MG63 (cell line): ENCODE data around the gene ADGRL3. TPM values are rescaled to one million over a fixed set of nuclear protein-coding genes. Genes with fewer than 3 reads are reported as not detected.
"Not testable (repeated sequence)": the region's sequence is repeated elsewhere in the genome, so short reads cannot be mapped to it uniquely, and the experiment has no call there.

Experiments used
- DNase-seq: peaks from one replicate; pipeline ENCODE4 v3.0.0-alpha.2; 2020
- H3K27me3 ChIP-seq: fragments of 250-450 bp; sonication (Bioruptor Pico); 2 replicates; pipeline ENCODE4 v1.5.1; 2020; ENCODE audit warnings: mild to moderate bottlenecking, moderate library complexity
- H3K36me3 ChIP-seq: fragments of 250-450 bp; sonication (Bioruptor Pico); 2 replicates; pipeline ENCODE4 v1.5.1; 2020; ENCODE audit warnings: mild to moderate bottlenecking, moderate library complexity
- H3K4me3 ChIP-seq: fragments of 250-450 bp; sonication (Bioruptor Pico); 2 replicates; pipeline ENCODE4 v1.5.1; 2020; ENCODE audit warnings: mild to moderate bottlenecking, moderate library complexity
- H3K9me3 ChIP-seq: fragments of 250-450 bp; sonication (Bioruptor Pico); 2 replicates; pipeline ENCODE4 v1.5.1; 2020; ENCODE audit warnings: mild to moderate bottlenecking, moderate library complexity
- total RNA-seq: library from RNA; depleted of rRNA; stranded (reverse); fragments of >200 nt; shearing (Covaris generic); gene quantifications from 2 replicates; pipeline ENCODE4 v1.2.3, GENCODE V29; 2014; ENCODE audit warnings: low replicate concordance

ADGRL3 gene
- total RNA-seq, 1 experiment from 2014 or later: not detected

- Histone ChIP-seq H3K36me3 (no peaks in the 10 kb centered on the region), H3K27me3 (no peaks in the 10 kb centered on the region), H3K9me3 (no peaks in the 10 kb centered on the region), H3K4me3 (no peak overlapping the region)
- DNase-seq: no peak
Observed at GRCh38 chr4:61915501-61915900, 715.4 kb downstream of the ADGRL3 start.

GRCh38 chr4:61918507-61918906 lies 718.4 kb downstream of the ADGRL3 start:
- H3K36me3 ChIP-seq: no peaks in the 10 kb centered on the region
- H3K4me3 ChIP-seq: no peak overlapping the region
- no peaks in the 10 kb centered on the region for H3K9me3 ChIP-seq
- no peaks in the 10 kb centered on the region for H3K27me3 ChIP-seq
- DNase-seq: no peak

- Histone ChIP-seq H3K9me3 (no peaks in the 10 kb centered on the region), H3K36me3 (no peaks in the 10 kb centered on the region), H3K4me3 (no peak overlapping the region), H3K27me3 (no peaks in the 10 kb centered on the region)
- no peak for DNase-seq
Observed at GRCh38 chr4:61918987-61919386, 718.9 kb downstream of the ADGRL3 start.

GRCh38 chr4:61919561-61919960 lies 719.4 kb downstream of the ADGRL3 start:
- Histone ChIP-seq H3K4me3 (no peak overlapping the region), H3K36me3 (no peaks in the 10 kb centered on the region), H3K27me3 (no peaks in the 10 kb centered on the region), H3K9me3 (no peaks in the 10 kb centered on the region)
- no peak for DNase-seq

- Histone ChIP-seq H3K9me3 (no peaks in the 10 kb centered on the region), H3K27me3 (no peaks in the 10 kb centered on the region), H3K4me3 (no peak overlapping the region), H3K36me3 (no peaks in the 10 kb centered on the region)
- no peak for DNase-seq
Observed at GRCh38 chr4:61921920-61922319, 721.8 kb downstream of the ADGRL3 start.

- DNase-seq: no peak
- Histone ChIP-seq H3K4me3 (no peak overlapping the region), H3K36me3 (no peaks in the 10 kb centered on the region), H3K27me3 (no peaks in the 10 kb centered on the region), H3K9me3 (no peaks in the 10 kb centered on the region)
Observed at GRCh38 chr4:61922766-61923165, 722.6 kb downstream of the ADGRL3 start.

- no peaks in the 10 kb centered on the region for H3K36me3 ChIP-seq
- no peaks in the 10 kb centered on the region for H3K27me3 ChIP-seq
- DNase-seq: no peak
- H3K4me3 ChIP-seq: no peak overlapping the region
- no peaks in the 10 kb centered on the region for H3K9me3 ChIP-seq
Observed at GRCh38 chr4:61923179-61923578, 723.1 kb downstream of the ADGRL3 start.

GRCh38 chr4:61924131-61924530 lies 724.0 kb downstream of the ADGRL3 start:
- Histone ChIP-seq H3K36me3 (no peaks in the 10 kb centered on the region), H3K27me3 (no peaks in the 10 kb centered on the region)
- DNase-seq: no peak

GRCh38 chr4:61933527-61933926 lies 733.4 kb downstream of the ADGRL3 start:
- H3K27me3 ChIP-seq: no peaks in the 10 kb centered on the region
- H3K36me3 ChIP-seq: no peaks in the 10 kb centered on the region
- DNase-seq: no peak
- no peak overlapping the region for H3K4me3 ChIP-seq
- no peaks in the 10 kb centered on the region for H3K9me3 ChIP-seq

More at GRCh38 chr4:61924131-61924530, 724.0 kb downstream of the ADGRL3 start:
- Histone ChIP-seq H3K4me3 (no peak overlapping the region), H3K9me3 (no peaks in the 10 kb centered on the region)

- Histone ChIP-seq H3K27me3 (no peaks in the 10 kb centered on the region), H3K4me3 (no peak overlapping the region), H3K9me3 (no peaks in the 10 kb centered on the region), H3K36me3 (no peaks in the 10 kb centered on the region)
- no peak for DNase-seq
Observed at GRCh38 chr4:61934198-61934597, 734.1 kb downstream of the ADGRL3 start.

- H3K27me3 ChIP-seq: no peaks in the 10 kb centered on the region
- no peaks in the 10 kb centered on the region for H3K36me3 ChIP-seq
- no peak for DNase-seq
- H3K9me3 ChIP-seq: no peaks in the 10 kb centered on the region
- H3K4me3 ChIP-seq: no peak overlapping the region
Observed at GRCh38 chr4:61938250-61938846, 738.2 kb downstream of the ADGRL3 start.

- H3K27me3 ChIP-seq: no peaks in the 10 kb centered on the region
- no peak for DNase-seq
- H3K4me3 ChIP-seq: no peak overlapping the region
- no peaks in the 10 kb centered on the region for H3K9me3 ChIP-seq
- no peaks in the 10 kb centered on the region for H3K36me3 ChIP-seq
Observed at GRCh38 chr4:61950625-61951024, 750.5 kb downstream of the ADGRL3 start.

- no peaks in the 10 kb centered on the region for H3K9me3 ChIP-seq
- H3K4me3 ChIP-seq: no peak overlapping the region
- H3K36me3 ChIP-seq: no peaks in the 10 kb centered on the region
- no peaks in the 10 kb centered on the region for H3K27me3 ChIP-seq
- no peak for DNase-seq
Observed at GRCh38 chr4:61953386-61953785, 753.3 kb downstream of the ADGRL3 start.

- DNase-seq: no peak
- Histone ChIP-seq H3K36me3 (no peaks in the 10 kb centered on the region), H3K27me3 (no peaks in the 10 kb centered on the region), H3K9me3 (no peaks in the 10 kb centered on the region), H3K4me3 (no peak overlapping the region)
Observed at GRCh38 chr4:61958591-61958990, 758.5 kb downstream of the ADGRL3 start.

GRCh38 chr4:61959087-61959486 lies 759.0 kb downstream of the ADGRL3 start:
- H3K4me3 ChIP-seq: no peak overlapping the region
- H3K27me3 ChIP-seq: no peaks in the 10 kb centered on the region
- H3K9me3 ChIP-seq: no peaks in the 10 kb centered on the region
- no peaks in the 10 kb centered on the region for H3K36me3 ChIP-seq
- no peak for DNase-seq

- Histone ChIP-seq H3K9me3 (no peaks in the 10 kb centered on the region), H3K27me3 (no peaks in the 10 kb centered on the region), H3K36me3 (no peaks in the 10 kb centered on the region), H3K4me3 (no peak overlapping the region)
- DNase-seq: no peak
Observed at GRCh38 chr4:61984260-61984909, 784.3 kb downstream of the ADGRL3 start.

- Histone ChIP-seq H3K4me3 (no peak overlapping the region), H3K36me3 (no peaks in the 10 kb centered on the region), H3K9me3 (no peaks in the 10 kb centered on the region), H3K27me3 (no peaks in the 10 kb centered on the region)
- DNase-seq: no peak
Observed at GRCh38 chr4:61985426-61985825, 785.3 kb downstream of the ADGRL3 start.

GRCh38 chr4:61986929-61987328 lies 786.8 kb downstream of the ADGRL3 start:
- not testable (repeated sequence) for DNase-seq, H3K9me3 ChIP-seq, H3K4me3 ChIP-seq, H3K36me3 ChIP-seq, H3K27me3 ChIP-seq
